Measurements from ENCODE around the gene MPL.

DNA sequence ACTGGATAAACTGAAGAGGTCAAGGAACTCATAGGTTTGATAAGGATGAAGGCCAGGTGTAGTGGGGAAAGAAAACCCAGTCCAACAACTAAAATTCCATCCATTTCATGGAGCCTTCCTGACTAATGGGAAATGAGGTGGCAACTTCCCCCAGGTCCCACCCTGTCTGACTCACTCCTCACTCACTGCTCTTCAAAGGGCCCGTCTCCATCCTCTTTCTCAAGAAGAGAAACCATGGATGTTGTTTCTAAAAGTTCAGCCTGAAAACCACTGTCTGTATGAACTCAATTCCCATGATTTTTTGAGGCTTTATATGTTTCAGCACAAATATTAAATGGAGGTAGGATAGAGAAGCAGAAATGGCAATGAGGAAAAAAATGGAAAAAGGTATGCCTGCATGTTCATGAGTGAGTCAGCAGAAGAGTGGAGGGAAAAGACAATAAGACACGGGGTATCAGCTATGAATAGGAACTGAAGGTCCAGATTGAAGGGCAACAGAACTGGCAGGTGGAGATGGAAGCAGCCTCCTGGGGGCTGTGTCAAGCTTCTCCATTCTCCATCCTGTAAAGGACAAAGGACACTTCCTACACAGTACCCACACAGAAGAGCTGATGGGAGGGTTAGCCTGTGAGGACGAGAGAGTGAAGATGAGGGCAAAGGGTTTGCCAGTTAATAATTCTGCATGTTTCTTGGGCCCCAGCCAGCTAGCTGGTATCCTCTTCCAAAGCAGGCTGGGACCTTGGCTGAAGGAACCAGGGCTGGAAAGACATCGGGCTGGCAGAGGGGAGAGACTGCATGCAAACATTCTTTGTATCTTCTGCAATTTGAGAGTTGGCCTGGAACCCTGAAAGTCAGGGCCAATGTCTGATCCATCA is 35.7 kb downstream of the MPL start:
- TF ChIP-seq POLR2AphosphoS5 (IDR thresholded peaks at IDR 0.05) (peak in 1 of 3 donors; percentile 45), POLR2A (IDR thresholded peaks at IDR 0.05) (no peak)
- TF ChIP-seq, protein P1, sequence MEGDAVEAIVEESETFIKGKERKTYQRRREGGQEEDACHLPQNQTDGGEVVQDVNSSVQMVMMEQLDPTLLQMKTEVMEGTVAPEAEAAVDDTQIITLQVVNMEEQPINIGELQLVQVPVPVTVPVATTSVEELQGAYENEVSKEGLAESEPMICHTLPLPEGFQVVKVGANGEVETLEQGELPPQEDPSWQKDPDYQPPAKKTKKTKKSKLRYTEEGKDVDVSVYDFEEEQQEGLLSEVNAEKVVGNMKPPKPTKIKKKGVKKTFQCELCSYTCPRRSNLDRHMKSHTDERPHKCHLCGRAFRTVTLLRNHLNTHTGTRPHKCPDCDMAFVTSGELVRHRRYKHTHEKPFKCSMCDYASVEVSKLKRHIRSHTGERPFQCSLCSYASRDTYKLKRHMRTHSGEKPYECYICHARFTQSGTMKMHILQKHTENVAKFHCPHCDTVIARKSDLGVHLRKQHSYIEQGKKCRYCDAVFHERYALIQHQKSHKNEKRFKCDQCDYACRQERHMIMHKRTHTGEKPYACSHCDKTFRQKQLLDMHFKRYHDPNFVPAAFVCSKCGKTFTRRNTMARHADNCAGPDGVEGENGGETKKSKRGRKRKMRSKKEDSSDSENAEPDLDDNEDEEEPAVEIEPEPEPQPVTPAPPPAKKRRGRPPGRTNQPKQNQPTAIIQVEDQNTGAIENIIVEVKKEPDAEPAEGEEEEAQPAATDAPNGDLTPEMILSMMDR (IDR thresholded peaks at IDR 0.05): no peak
